Pulmonary artery endothelial cell (primary cell): Measurements from ENCODE around the gene IFIT1B. TPM values are rescaled to one million over a fixed set of nuclear protein-coding genes. Genes with fewer than 3 reads are reported as not detected.
"Not testable (repeated sequence)": the region's sequence is repeated elsewhere in the genome, so short reads cannot be mapped to it uniquely, and the experiment has no call there.

ENCODE experiments used
- DNase-seq: peaks from one replicate; pipeline ENCODE4 v3.0.0-alpha.2; 2011; ENCODE audit warnings: low read depth, low spot score
- total RNA-seq: library from RNA; depleted of rRNA; stranded (reverse); fragments of >200 nt; gene quantifications from 2 replicates; pipeline ENCODE4 v1.2.3, GENCODE V29; 2014

The IFIT1B gene
- total RNA-seq, 1 donor from 2014 or later = not detected

GRCh38 chr10:89379103-89379502 lies 1.2 kb downstream of the IFIT1B start:
- no peak for DNase-seq

GRCh38 chr10:89382757-89383156 lies 4.9 kb downstream of the IFIT1B start:
- no peak for DNase-seq

- no peak for DNase-seq
These were observed 6.9 kb downstream of the IFIT1B start for GRCh38 chr10:89384474-89385340.

GRCh38 chr10:89388806-89389205 lies 10.9 kb downstream of the IFIT1B start:
- no peak for DNase-seq

- DNase-seq = no peak
These were observed 11.4 kb downstream of the IFIT1B start for GRCh38 chr10:89389254-89389653.

GRCh38 chr10:89390476-89391225 lies 12.8 kb downstream of the IFIT1B start:
- no peak for DNase-seq

GRCh38 chr10:89391226-89391576 lies 13.3 kb downstream of the IFIT1B start:
- not testable (repeated sequence) for DNase-seq

GRCh38 chr10:89391907-89392756 lies 14.3 kb downstream of the IFIT1B start, which contains the start of gene IFIT1:
Gene IFIT1, plus strand, starts transcription at chr10:89392623. Its CDS starts 90 bp downstream, at chr10:89392713.
- peak; percentile 40 for DNase-seq

- no peak for DNase-seq
These were observed 15.1 kb downstream of the IFIT1B start for GRCh38 chr10:89392974-89393373.

GRCh38 chr10:89393898-89394297 lies 16.0 kb downstream of the IFIT1B start:
- no peak for DNase-seq

GRCh38 chr10:89395141-89395540 lies 17.3 kb downstream of the IFIT1B start:
- DNase-seq = no peak

GRCh38 chr10:89398003-89398749 lies 20.3 kb downstream of the IFIT1B start:
- no peak for DNase-seq

GRCh38 chr10:89399956-89400355 lies 22.1 kb downstream of the IFIT1B start:
- DNase-seq = no peak

- DNase-seq = no peak
These were observed 25.2 kb downstream of the IFIT1B start for GRCh38 chr10:89403043-89403442.

GRCh38 chr10:89404104-89405047 lies 26.5 kb downstream of the IFIT1B start:
- no peak for DNase-seq

GRCh38 chr10:89406178-89406577 lies 28.3 kb downstream of the IFIT1B start:
- DNase-seq = not testable (repeated sequence)

GRCh38 chr10:89407792-89408191 lies 29.9 kb downstream of the IFIT1B start:
- DNase-seq = not testable (repeated sequence)

GRCh38 chr10:89409282-89409681 lies 31.4 kb downstream of the IFIT1B start:
- DNase-seq = not testable (repeated sequence)

- DNase-seq = not testable (repeated sequence)
These were observed 32.7 kb downstream of the IFIT1B start for GRCh38 chr10:89410551-89410950.

- DNase-seq = not testable (repeated sequence)
These were observed 33.3 kb downstream of the IFIT1B start for GRCh38 chr10:89411135-89411534.
